GM12878 (cell line): ENCODE results near the gene MED22. TPM values are rescaled to one million over a fixed set of nuclear protein-coding genes. Genes with fewer than 3 reads are reported as not detected.

Experiments
- ATAC-seq: fragments of 200-7000 bp; cut with Tn5 transposase; 3 replicates; pipeline ENCODE4 v1.9.1; 2020; ENCODE audit warnings: mild to moderate bottlenecking, moderate library complexity
- BruUV-seq: library from RNA; stranded (reverse); fragments of 400-500 nt; replicated peaks from 2 replicates; lab custom pipeline; 2021; lab: Mats Ljungman, UMichigan
- CTCF ChIA-PET: fragments of 300-600 bp; sonication (Branson Sonifier 250); formaldehyde crosslinking; extraction: SDS; loops from one replicate; lab custom pipeline; 2021; ENCODE audit warnings: inconsistent platforms; lab: Yijun Ruan, JAX
- POLR2A ChIA-PET: fragments of 350-600 bp; formaldehyde crosslinking; extraction: SDS; loops from one replicate; lab custom pipeline; 2021; ENCODE audit warnings: inconsistent platforms; lab: Charles Lee
- RAD21 ChIA-PET: fragments of 300-600 bp; sonication (Branson Sonifier 250); formaldehyde crosslinking; loops from one replicate; lab custom pipeline; 2023; ENCODE audit warnings: antibody characterized with exemption; ENCODE audit not compliant: unreplicated experiment; lab: Charles Lee
- SMC1A ChIA-PET: fragments of 300-600 bp; sonication (Branson Sonifier 250); formaldehyde crosslinking; loops from one replicate; lab custom pipeline; 2023; ENCODE audit not compliant: unreplicated experiment, uncharacterized antibody; lab: Charles Lee
- DNase-seq: peaks from one replicate; pipeline ENCODE4 v3.0.0-alpha.2; 2011; ENCODE audit warnings: low read depth, low spot score
- FAIRE-seq: peaks from 3 replicates; lab custom pipeline; 2011; peaks lifted over from hg19 to GRCh38; lab: Jason Lieb, UNC
- H2AFZ ChIP-seq: 2 replicates; pipeline ENCODE4 v1.6.0; 2011; ENCODE audit warnings: low read depth, low read length, control low read depth; ENCODE audit not compliant: control insufficient read depth
- H3K27ac ChIP-seq: 2 replicates; pipeline ENCODE4 v1.5.1; 2011; ENCODE audit warnings: control low read depth; ENCODE audit not compliant: control insufficient read depth, insufficient read depth
- H3K27me3 ChIP-seq, 2 experiments: replicated peaks in 1 of 2; 2 replicates each; pipeline versions ENCODE4 v1.6.0 to v1.6.1; 2011; ENCODE audit warnings: low read length in 1 of 2; ENCODE audit not compliant: control insufficient read depth in 2 of 2, insufficient read depth in 2 of 2
- H3K36me3 ChIP-seq, 2 experiments: 2 replicates each; pipeline ENCODE4 v1.5.1; 2011; ENCODE audit warnings: low read length in 1 of 2; ENCODE audit not compliant: control insufficient read depth in 2 of 2, insufficient read depth in 2 of 2
- H3K4me1 ChIP-seq: 2 replicates; pipeline ENCODE4 v1.6.1; 2011; ENCODE audit warnings: mild to moderate bottlenecking, low read length, moderate library complexity, mixed read lengths; ENCODE audit not compliant: control insufficient read depth, insufficient read depth
- H3K4me2 ChIP-seq: 2 replicates; pipeline ENCODE4 v1.6.0; 2011; ENCODE audit warnings: control low read depth; ENCODE audit not compliant: control insufficient read depth, insufficient read depth
- H3K4me3 ChIP-seq: fragments of 200-600 bp; sonication (generic); 2 replicates; pipeline ENCODE4 v1.5.1; 2016
- H3K79me2 ChIP-seq: 2 replicates; pipeline ENCODE4 v1.6.0; 2011; ENCODE audit warnings: low read length; ENCODE audit not compliant: control insufficient read depth, insufficient read depth
- H3K9ac ChIP-seq: 2 replicates; pipeline ENCODE4 v1.8.0; 2011; ENCODE audit warnings: low read length, control low read depth, mixed read lengths; ENCODE audit not compliant: control insufficient read depth, insufficient read depth
- H3K9me3 ChIP-seq: replicated peaks from 3 replicates; pipeline ENCODE4 v1.5.1; 2011; ENCODE audit warnings: mild to moderate bottlenecking, low read length; ENCODE audit not compliant: control insufficient read depth, insufficient read depth
- H4K20me1 ChIP-seq: 2 replicates; pipeline ENCODE4 v1.6.0; 2011; ENCODE audit not compliant: control insufficient read depth, insufficient read depth
- ATF3 ChIP-seq: IDR thresholded peaks from 2 replicates; pipeline ENCODE4 v1.6.1; 2011; ENCODE audit warnings: low read depth, mild to moderate bottlenecking, low read length, moderate library complexity, borderline replicate concordance; ENCODE audit errors: extremely low read depth
- BRCA1 ChIP-seq: IDR thresholded peaks from 2 replicates; pipeline ENCODE4 v1.6.1; 2011; ENCODE audit warnings: low read depth, low read length, improper control_type of control experiment
- CHD4 ChIP-seq: fragments of 200-600 bp; sonication (generic); IDR thresholded peaks from 2 replicates; pipeline ENCODE4 v1.6.1; 2016; ENCODE audit warnings: mild to moderate bottlenecking
- DPF2 ChIP-seq: fragments of 450-650 bp; IDR thresholded peaks from 2 replicates; pipeline ENCODE4 v1.6.1; 2017; ENCODE audit warnings: mild to moderate bottlenecking
- HDAC2 ChIP-seq: fragments of 200-600 bp; sonication (generic); IDR thresholded peaks from 2 replicates; pipeline ENCODE4 v1.6.1; 2017
- MTA2 ChIP-seq: fragments of 450-650 bp; IDR thresholded peaks from 2 replicates; pipeline ENCODE4 v1.6.1; 2016; ENCODE audit warnings: low read depth, mild to moderate bottlenecking, moderate library complexity
- NKRF ChIP-seq: fragments of 450-650 bp; conservative IDR thresholded peaks from 2 replicates; pipeline ENCODE4 v1.6.1; 2017; ENCODE audit warnings: mild to moderate bottlenecking, moderate library complexity
- POLR2A ChIP-seq: IDR thresholded peaks from 2 replicates; pipeline ENCODE4 v1.6.1; 2011; ENCODE audit warnings: low read depth, mild to moderate bottlenecking, low read length
- SKIL ChIP-seq: fragments of 450-650 bp; IDR thresholded peaks from 2 replicates; pipeline ENCODE4 v1.6.1; 2017; ENCODE audit warnings: mild to moderate bottlenecking, low read depth, inconsistent platforms; ENCODE audit not compliant: poor library complexity, severe bottlenecking
- SPI1 ChIP-seq: IDR thresholded peaks from 2 replicates; pipeline ENCODE4 v1.6.1; 2011; ENCODE audit warnings: low read depth, mild to moderate bottlenecking, low read length, moderate library complexity, borderline replicate concordance; ENCODE audit not compliant: insufficient read depth
- TCF3 ChIP-seq: IDR thresholded peaks from 2 replicates; pipeline ENCODE4 v1.6.1; 2012; ENCODE audit warnings: low read depth, mild to moderate bottlenecking, low read length, borderline replicate concordance; ENCODE audit not compliant: insufficient read depth
- WGBS: methylation state at CpG from one replicate; pipeline ENCODE4 v1.1.6; 2016; ENCODE audit warnings: low lambda C conversion rate; ENCODE audit not compliant: insufficient replicate concordance, insufficient coverage; ENCODE audit errors: missing lambda C conversion rate; 5-methylcytosine and 5-hydroxymethylcytosine counted together
- in situ Hi-C: fragments of 300-500 bp; cut with MboI; formaldehyde crosslinking; loops from 9 replicates; pipeline ENCODE4 v1.14.3; 2018; ENCODE audit warnings: mixed read lengths
- intact Hi-C: fragments of 100-400 bp; cut with micrococcal nuclease; formaldehyde crosslinking; loops from one replicate; pipeline ENCODE4 v1.14.2; 2022; ENCODE audit not compliant: unreplicated experiment
- polyA plus RNA-seq, 11 experiments: library from polyadenylated mRNA; depleted of rRNA in 4 of 11; unstranded in 6 of 11; stranded (reverse) in 5 of 11; fragments of >200 nt; fragmentation: Nextera tagmentation in 4 of 11; fragmentation: Illumina TruSeq in 1 of 11; extraction: Ambion mirVana in 4 of 11; extraction: Trizol in 1 of 11; gene quantifications; 1 replicate in 1 of 11; 2 replicates in 10 of 11; pipeline versions ENCODE4 v1.2.1 to v1.2.3, GENCODE V29; 2011 to 2016; ENCODE audit warnings: inconsistent platforms in 2 of 11, missing spikeins in 2 of 11, low read depth in 1 of 11
- total RNA-seq, 4 experiments: library from RNA; depleted of rRNA in 3 of 4; stranded (reverse); fragments of >200 nt in 3 of 4; fragmentation: Illumina TruSeq in 1 of 4; extraction: Trizol in 1 of 4; gene quantifications; 2 replicates each; pipeline versions ENCODE4 v1.2.1 to v1.2.3, GENCODE V29; 2013 to 2021

Gene MED22
- total and polyA plus RNA-seq, 10 of the 15 experiments (the other 5 are each of a cell fraction or from before 2014, with no cell fraction given), result 1.4 to 42.1 (median 24.6) TPM

- in situ Hi-C loops, result no loop called here
- ChIA-PET RAD21 (interaction anchor here (0.6 to 1.4 kb wide), 3 partner anchors 61 to 189 kb away, joined by 3 read pairs; no protein-coding TSS in a partner anchor), CTCF (interaction anchor here (0.8 to 3.1 kb wide), 6 partner anchors 9 to 123 kb away, joined by 3 to 16 read pairs (median 3); partner anchors contain the start of gene SLC2A6), POLR2A (interaction anchor here (0.9 to 2.2 kb wide), 7 partner anchors 8 to 26 kb away, joined by 3 to 10 read pairs (median 3); partner anchors contain the start of genes MED22, RPL7A and STKLD1), SMC1A (interaction anchor here (0.6 kb wide), 3 partner anchors 26 to 779 kb away, joined by 3 to 5 read pairs (median 4); no protein-coding TSS in a partner anchor)
- H3K4me1 ChIP-seq, result no peaks in the 10 kb centered on the region; the same call in none of the 2 replicates
- H3K4me2 ChIP-seq, result peak overlapping the region; percentile 45
- TSS peak; percentile 62 for BruUV-seq
- H2AFZ ChIP-seq, result no peak overlapping the region
- peaks cover 21% of the 10 kb centered on the region for H3K79me2 ChIP-seq
- TF ChIP-seq MTA2, result no peak
- no peak for TF ChIP-seq ATF3
- TF ChIP-seq TCF3, result 0 out of 2 replicates have a peak, but pooled peaks have one; percentile 2
- no peak for TF ChIP-seq BRCA1
- no peak for TF ChIP-seq DPF2
- H4K20me1 ChIP-seq, result no peaks in the 10 kb centered on the region; the same call in 1 of the 2 replicates
- H3K27me3 ChIP-seq, result no peaks in the 10 kb centered on the region
- DNase-seq (no peak), FAIRE-seq (no peak), ATAC-seq (peak; percentile 41)
- peak overlapping the region; percentile 33 for H3K27ac ChIP-seq
- intact Hi-C loops, result no loop called here
- no peaks in the 10 kb centered on the region for H3K9me3 ChIP-seq
- peak overlapping the region; percentile 83 for H3K9ac ChIP-seq
- WGBS, result 2% methylated on average over 28 of the region's 31 CpGs
- peaks cover 17 to 27% of the 10 kb centered on the region in 2 experiments for H3K36me3 ChIP-seq
- peak overlapping the region; percentile 91 for H3K4me3 ChIP-seq
Observed at GRCh38 chr9:133355881-133356357, 8.0 kb upstream of the MED22 start.

- no peaks in the 10 kb centered on the region for H3K27me3 ChIP-seq
- no peaks in the 10 kb centered on the region; the same call in 1 of the 2 replicates for H4K20me1 ChIP-seq
- SMC1A ChIA-PET, result no interaction called here
- no peaks in the 10 kb centered on the region for H3K9me3 ChIP-seq
- H3K9ac ChIP-seq, result no peak overlapping the region
- no peak overlapping the region for H3K27ac ChIP-seq
- WGBS, result 92% methylated on average over 7 of the region's 7 CpGs
- H3K4me2 ChIP-seq, result no peak overlapping the region
- POLR2A ChIA-PET, result interaction anchor here (1.1 kb wide), 1 partner anchor 20 kb away, joined by 3 read pairs; no protein-coding TSS in a partner anchor
- CTCF ChIA-PET, result interaction anchor here (3.1 kb wide), 1 partner anchor 17 kb away, joined by 16 read pairs; no protein-coding TSS in a partner anchor
- no peak overlapping the region for H2AFZ ChIP-seq
- TF ChIP-seq POLR2A, result peak; percentile 40
- no peak for TF ChIP-seq HDAC2
- no peak for TF ChIP-seq NKRF
- no peak for TF ChIP-seq SPI1
- no peak for TF ChIP-seq SKIL
- no peak for TF ChIP-seq CHD4
- DNase-seq, result no peak
- RAD21 ChIA-PET, result no interaction called here
- H3K36me3 ChIP-seq, result peaks cover 19 to 34% of the 10 kb centered on the region in 2 experiments
- BruUV-seq, result no TSS peak
- peaks cover 30% of the 10 kb centered on the region for H3K79me2 ChIP-seq
- H3K4me1 ChIP-seq, result peaks cover 4% of the 10 kb centered on the region
- no peak for ATAC-seq
- no peak for FAIRE-seq
- H3K4me3 ChIP-seq, result peak overlapping the region; percentile 91; the same call in 1 of the 2 replicates
- in situ Hi-C loops, result no loop called here
- intact Hi-C loops, result no loop called here
Observed at GRCh38 chr9:133354766-133355165, 6.8 kb upstream of the MED22 start.
